Uterus (tissue), 2 donors: ENCODE data around the gene CPNE7.

Source experiments
- POLR2A ChIP-seq, 2 donors: fragments of 450-650 bp; IDR thresholded peaks; one replicate each; pipeline ENCODE4 v1.6.1; 2016; ENCODE audit warnings: antibody characterized with exemption in 2 of 2, mild to moderate bottlenecking in 1 of 2, moderate library complexity in 1 of 2
- TF ChIP-seq, protein P1 (sequence below), 4 experiments: fragments of 200-600 bp in 2 of 4; fragments of 450-650 bp in 2 of 4; sonication (generic) in 2 of 4; IDR thresholded peaks; one replicate each; pipeline ENCODE4 v1.5.1; 2016 to 2019; ENCODE audit warnings: antibody characterized with exemption in 4 of 4, mild to moderate bottlenecking in 2 of 4, moderate library complexity in 1 of 4

DNA sequence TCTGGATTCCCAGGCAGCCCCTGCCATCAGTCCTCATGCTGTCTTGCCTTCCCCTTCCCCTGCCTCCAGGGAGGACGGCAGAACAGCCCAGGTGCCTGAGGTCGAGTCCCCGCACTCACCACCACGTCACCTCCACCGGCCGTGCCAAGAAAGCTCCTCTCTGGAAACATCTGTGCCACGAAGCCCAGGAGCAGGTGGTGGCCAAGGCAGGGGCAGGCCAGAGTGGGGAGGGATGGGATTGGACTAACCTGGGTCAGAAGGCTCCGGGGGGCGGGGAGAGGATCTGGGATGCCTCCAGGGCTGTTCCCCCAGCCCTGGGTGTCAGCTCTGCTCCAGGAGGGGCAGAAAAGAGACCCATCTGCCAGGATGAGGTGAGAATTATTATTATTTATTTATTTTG, 30.4 kb downstream of the CPNE7 start:
- TF ChIP-seq, protein P1, sequence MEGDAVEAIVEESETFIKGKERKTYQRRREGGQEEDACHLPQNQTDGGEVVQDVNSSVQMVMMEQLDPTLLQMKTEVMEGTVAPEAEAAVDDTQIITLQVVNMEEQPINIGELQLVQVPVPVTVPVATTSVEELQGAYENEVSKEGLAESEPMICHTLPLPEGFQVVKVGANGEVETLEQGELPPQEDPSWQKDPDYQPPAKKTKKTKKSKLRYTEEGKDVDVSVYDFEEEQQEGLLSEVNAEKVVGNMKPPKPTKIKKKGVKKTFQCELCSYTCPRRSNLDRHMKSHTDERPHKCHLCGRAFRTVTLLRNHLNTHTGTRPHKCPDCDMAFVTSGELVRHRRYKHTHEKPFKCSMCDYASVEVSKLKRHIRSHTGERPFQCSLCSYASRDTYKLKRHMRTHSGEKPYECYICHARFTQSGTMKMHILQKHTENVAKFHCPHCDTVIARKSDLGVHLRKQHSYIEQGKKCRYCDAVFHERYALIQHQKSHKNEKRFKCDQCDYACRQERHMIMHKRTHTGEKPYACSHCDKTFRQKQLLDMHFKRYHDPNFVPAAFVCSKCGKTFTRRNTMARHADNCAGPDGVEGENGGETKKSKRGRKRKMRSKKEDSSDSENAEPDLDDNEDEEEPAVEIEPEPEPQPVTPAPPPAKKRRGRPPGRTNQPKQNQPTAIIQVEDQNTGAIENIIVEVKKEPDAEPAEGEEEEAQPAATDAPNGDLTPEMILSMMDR (IDR thresholded peaks at IDR 0.05): no peak
- no peak for TF ChIP-seq POLR2A (IDR thresholded peaks at IDR 0.05)
